ENCODE results near the gene NOX5.
"Not testable (repeated sequence)": the region's sequence is repeated elsewhere in the genome, so short reads cannot be mapped to it uniquely, and the experiment has no call there.

Gene NOX5

GRCh38 chr15:69060744-69061143 lies 46.2 kb downstream of the NOX5 start:
- DNase-seq = peak in 1 of 3 experiments; percentile 45

GRCh38 chr15:69061414-69061842 lies 46.9 kb downstream of the NOX5 start:
- peak in 2 of 3 experiments; percentile 53 to 74 for DNase-seq

GRCh38 chr15:69064649-69065048 lies 50.2 kb downstream of the NOX5 start:
- DNase-seq = no peak

- DNase-seq = no peak
These were observed 51.8 kb downstream of the NOX5 start for GRCh38 chr15:69066007-69066995.

GRCh38 chr15:69067296-69067695 lies 52.8 kb downstream of the NOX5 start:
- no peak for DNase-seq

- DNase-seq = no peak
These were observed 53.7 kb downstream of the NOX5 start for GRCh38 chr15:69068157-69068556.

- DNase-seq = not testable (repeated sequence)
These were observed 54.8 kb downstream of the NOX5 start for GRCh38 chr15:69069290-69069689.

GRCh38 chr15:69069996-69070395 lies 55.5 kb downstream of the NOX5 start:
- DNase-seq = no peak

GRCh38 chr15:69070396-69070795 lies 55.9 kb downstream of the NOX5 start:
- no peak for DNase-seq

- DNase-seq = no peak
These were observed 56.8 kb downstream of the NOX5 start for GRCh38 chr15:69071260-69071659.

- DNase-seq = no peak
These were observed 58.4 kb downstream of the NOX5 start for GRCh38 chr15:69072906-69073305.

- peak; percentile 74 to 93 (median 88) for DNase-seq
These were observed 59.7 kb downstream of the NOX5 start for GRCh38 chr15:69074001-69074842.

- DNase-seq = peak; percentile 39 to 75 (median 59)
These were observed 60.3 kb downstream of the NOX5 start for GRCh38 chr15:69074843-69075224.

GRCh38 chr15:69075440-69075839 lies 60.9 kb downstream of the NOX5 start:
- DNase-seq = peak in 1 of 3 experiments; percentile 25

GRCh38 chr15:69076756-69077155 lies 62.3 kb downstream of the NOX5 start:
- DNase-seq = no peak

- no peak for DNase-seq
These were observed 64.1 kb downstream of the NOX5 start for GRCh38 chr15:69078638-69079037.

- DNase-seq = peak in 2 of 3 experiments; percentile 28 to 72
These were observed 66.1 kb downstream of the NOX5 start for GRCh38 chr15:69080295-69081248.

GRCh38 chr15:69081310-69082004 lies 67.0 kb downstream of the NOX5 start:
- DNase-seq = no peak

- DNase-seq = no peak
These were observed 67.6 kb downstream of the NOX5 start for GRCh38 chr15:69082021-69082502.

GRCh38 chr15:69082554-69082953 lies 68.1 kb downstream of the NOX5 start:
- no peak for DNase-seq

GRCh38 chr15:69084404-69085030 lies 70.0 kb downstream of the NOX5 start:
- no peak for DNase-seq

All from NCI-H1417 (cell line).